ENCODE results near the gene S1PR4. TPM values are rescaled to one million over a fixed set of nuclear protein-coding genes. Genes with fewer than 3 reads are reported as not detected.

The S1PR4 gene
- total and polyA plus RNA-seq, 9 of the 15 experiments (the other 6 are each of a cell fraction or from before 2014, with no cell fraction given), result 0.27 TPM; not detected in 8

GRCh38 chr19:3162418-3163229 lies 15.9 kb upstream of the S1PR4 start:
- Histone ChIP-seq H3K9me3 (replicated peaks; ENCODE audit: control insufficient read depth, insufficient read depth, low read depth, low read length) (peaks cover 8% of the 10 kb centered on the region), H3K4me1 (replicated peaks in 1 of 2; ENCODE audit: control insufficient read depth in 2 of 2, insufficient read depth in 2 of 2, low read length in 2 of 2) (peaks cover 0 to 13% of the 10 kb centered on the region in 2 experiments; a peak in 3 of 5 replicates), H2AFZ (ENCODE audit: low read depth, low read length) (peak overlapping the region; percentile 41; the same call in 1 of the 2 replicates), H3K9me1 (ENCODE audit: control insufficient read depth, insufficient read depth, low read length) (no peaks in the 10 kb centered on the region), H3K27ac (ENCODE audit: extremely low read depth, low read depth, low read length) (no peak overlapping the region; the same call in 2 of the 3 replicates), H3K27me3 (ENCODE audit: control insufficient read depth in 2 of 2, insufficient read depth in 2 of 2, low read length in 2 of 2) (no peaks in the 10 kb centered on the region), H3K79me2 (ENCODE audit: control insufficient read depth, insufficient read depth, low read length) (no peaks in the 10 kb centered on the region), H4K20me1 (replicated peaks; ENCODE audit: control insufficient read depth, insufficient read depth, low read length) (no peaks in the 10 kb centered on the region), H3K36me3 (ENCODE audit: control insufficient read depth, insufficient read depth, low read length) (no peaks in the 10 kb centered on the region), H3K9ac (ENCODE audit: insufficient read depth in 1 of 2, low read depth in 2 of 2, low read length in 2 of 2) (no peak overlapping the region), H3K4me3 (no peak overlapping the region), H3K4me2 (ENCODE audit: insufficient read depth, low read length) (no peak overlapping the region)
- no TSS peak for BruUV-seq (replicated peaks)
- ATAC-seq (peak; percentile 35; the same call in 2 of the 3 replicates), FAIRE-seq (no peak), DNase-seq (ENCODE audit: extremely low read depth in 1 of 4, low spot score in 3 of 4) (peak; percentile 47 to 74 (median 64))
- POLR2A ChIA-PET, result no interaction called here
- intact Hi-C loops (cut with micrococcal nuclease), result loop anchor here (1.0 to 2.0 kb wide), 4 partner anchors 33 to 212 kb away; no protein-coding TSS in a partner anchor
- WGBS (ENCODE audit: insufficient coverage, low coverage, missing lambda C conversion rate), result 37% methylated on average over 27 of the region's 38 CpGs
- CTCF ChIA-PET (ENCODE audit: low intra/inter-chr PET ratio), result interaction anchor here (1.3 to 1.5 kb wide), 4 partner anchors 15 to 212 kb away, joined by 3 to 10 read pairs (median 6); no protein-coding TSS in a partner anchor
- in situ Hi-C loops (cut with MboI), result no loop called here
- peak in 1 of 2 experiments; percentile 63; a peak in 2 of 3 replicates for TF ChIP-seq CBX3 (IDR thresholded peaks at IDR 0.05; ENCODE audit: borderline replicate concordance in 1 of 2, low read length in 2 of 2)
- TF ChIP-seq ZNF165 (CRISPR knock-in tag; IDR thresholded peaks at IDR 0.05; ENCODE audit: borderline replicate concordance), result no peak
- TF ChIP-seq YY1 (IDR thresholded peaks at IDR 0.05; ENCODE audit: borderline replicate concordance in 1 of 3, control insufficient read depth in 1 of 3, extremely low read depth in 1 of 3, insufficient read depth in 3 of 3, insufficient read length in 1 of 3, insufficient replicate concordance in 2 of 3, low read depth in 1 of 3, low read length in 2 of 3), result peak in 1 of 3 experiments; percentile 38
- TF ChIP-seq SAFB (IDR thresholded peaks at IDR 0.05; ENCODE audit: borderline replicate concordance, low read depth, low read length), result no peak
- peak; percentile 24; the same call in 1 of the 2 replicates for TF ChIP-seq CBX1 (IDR thresholded peaks at IDR 0.05; ENCODE audit: low read depth)
- TF ChIP-seq STAT5A (IDR thresholded peaks at IDR 0.05; ENCODE audit: borderline replicate concordance, low read length), result no peak
- TF ChIP-seq USF1 (CRISPR knock-in tag; IDR thresholded peaks at IDR 0.05), result peak; percentile 90
- no peak for TF ChIP-seq KAT7 (CRISPR knock-in tag; IDR thresholded peaks at IDR 0.05; ENCODE audit: borderline replicate concordance)
- TF ChIP-seq HNRNPUL1 (IDR thresholded peaks at IDR 0.05; ENCODE audit: low read length), result no peak
- TF ChIP-seq MAX (CRISPR knock-in tag; IDR thresholded peaks at IDR 0.05), result peak; percentile 28; the same call in 1 of the 2 replicates
- peak; percentile 55; the same call in 1 of the 2 replicates for TF ChIP-seq ZBTB7A (IDR thresholded peaks at IDR 0.05; ENCODE audit: borderline replicate concordance, control insufficient read depth, low read depth, low read length)
- no peak for TF ChIP-seq ZNF436 (CRISPR knock-in tag; IDR thresholded peaks at IDR 0.05)
- TF ChIP-seq PBX2 (CRISPR knock-in tag; IDR thresholded peaks at IDR 0.05; ENCODE audit: low read depth), result no peak
- no peak for TF ChIP-seq PBX2 (tag; conservative IDR thresholded peaks at IDR 0.05; ENCODE audit: low read depth)

Measured in K562 (cell line).